Measurements from ENCODE around the gene CXCL8.

- TF ChIP-seq JUN (IDR thresholded peaks at IDR 0.05) (no peak), EP300 (IDR thresholded peaks at IDR 0.05) (no peak), CBX8 (IDR thresholded peaks at IDR 0.05) (no peak), RAD21 (conservative IDR thresholded peaks at IDR 0.05 in 1 of 2, IDR thresholded peaks at IDR 0.05 in 1 of 2) (no peak), CTCF (IDR thresholded peaks at IDR 0.05) (no peak), POLR2A (IDR thresholded peaks at IDR 0.05; ENCODE audit: low read length) (no peak), RNF2 (IDR thresholded peaks at IDR 0.05; ENCODE audit: borderline replicate concordance, low read depth) (no peak), REST (IDR thresholded peaks at IDR 0.05) (no peak), RCOR1 (IDR thresholded peaks at IDR 0.05; ENCODE audit: low read depth, low read length) (no peak), CHD4 (IDR thresholded peaks at IDR 0.05; ENCODE audit: borderline replicate concordance) (no peak), TP53 (CRISPR knock-in tag; IDR thresholded peaks at IDR 0.05) (no peak), CEBPB (IDR thresholded peaks at IDR 0.05) (no peak), ELK1 (IDR thresholded peaks at IDR 0.05; ENCODE audit: low read depth, low read length) (no peak), MYC (IDR thresholded peaks at IDR 0.05; ENCODE audit: borderline replicate concordance, low read length) (no peak)
Observed at GRCh38 chr4:73765296-73765695, 24.9 kb downstream of the CXCL8 start.

All from A549 (cell line).